H9 (cell line): ENCODE measurements around the gene SSR2. TPM values are rescaled to one million over a fixed set of nuclear protein-coding genes. Genes with fewer than 3 reads are reported as not detected.

Experiments used
- DNase-seq: peaks from one replicate; pipeline ENCODE4 v3.0.0-alpha.2; 2017
- H2AFZ ChIP-seq: one replicate; pipeline ENCODE4 v1.6.1; 2013; ENCODE audit warnings: mild to moderate bottlenecking, low read length, control low read depth, moderate library complexity
- H2AK5ac ChIP-seq: 2 replicates; pipeline ENCODE4 v1.6.1; 2013; ENCODE audit warnings: low read length, control low read depth, mixed read lengths; ENCODE audit not compliant: insufficient read length
- H2BK120ac ChIP-seq: one replicate; pipeline ENCODE4 v1.6.1; 2013; ENCODE audit warnings: low read depth, mild to moderate bottlenecking, low read length, control low read depth, inconsistent platforms; ENCODE audit not compliant: poor library complexity, severe bottlenecking
- H2BK12ac ChIP-seq: 2 replicates; pipeline ENCODE4 v1.6.1; 2013; ENCODE audit warnings: low read length, control low read depth, mixed read lengths, low read depth; ENCODE audit not compliant: insufficient read length
- H2BK15ac ChIP-seq: 2 replicates; pipeline ENCODE4 v1.6.1; 2013; ENCODE audit warnings: low read depth, low read length, control low read depth
- H2BK20ac ChIP-seq: one replicate; pipeline ENCODE4 v1.6.1; 2013; ENCODE audit warnings: low read depth, mild to moderate bottlenecking, low read length, control low read depth, inconsistent platforms; ENCODE audit not compliant: poor library complexity, severe bottlenecking
- H2BK5ac ChIP-seq: 2 replicates; pipeline ENCODE4 v1.6.1; 2013; ENCODE audit warnings: low read length, control low read depth, mixed read lengths; ENCODE audit not compliant: insufficient read length
- H3K14ac ChIP-seq: 2 replicates; pipeline ENCODE4 v1.6.1; 2013; ENCODE audit warnings: low read length, control low read depth; ENCODE audit not compliant: insufficient read depth
- H3K18ac ChIP-seq: 2 replicates; pipeline ENCODE4 v1.6.1; 2013; ENCODE audit warnings: low read depth, mild to moderate bottlenecking, mixed read lengths, low read length, control low read depth; ENCODE audit not compliant: insufficient read length
- H3K23ac ChIP-seq: 2 replicates; pipeline ENCODE4 v1.6.1; 2013; ENCODE audit warnings: low read length, control low read depth, mixed read lengths, low read depth; ENCODE audit not compliant: insufficient read length
- H3K23me2 ChIP-seq: 2 replicates; pipeline ENCODE4 v1.6.1; 2013; ENCODE audit warnings: low read depth, mild to moderate bottlenecking, mixed read lengths, low read length, control low read depth; ENCODE audit not compliant: insufficient read length, poor library complexity, severe bottlenecking
- H3K27ac ChIP-seq: 2 replicates; pipeline ENCODE4 v1.5.1; 2013; ENCODE audit warnings: low read length, control low read depth, mixed read lengths, low read depth; ENCODE audit not compliant: insufficient read length
- H3K27me3 ChIP-seq: 2 replicates; pipeline ENCODE4 v1.6.1; 2013; ENCODE audit warnings: low read length, control low read depth, inconsistent platforms; ENCODE audit not compliant: insufficient read depth
- H3K4ac ChIP-seq: 2 replicates; pipeline ENCODE4 v1.6.1; 2013; ENCODE audit warnings: low read depth, mild to moderate bottlenecking, control low read depth, inconsistent platforms, low read length, moderate library complexity
- H3K4me1 ChIP-seq: 2 replicates; pipeline ENCODE4 v1.6.1; 2013; ENCODE audit warnings: low read length, control low read depth, inconsistent platforms; ENCODE audit not compliant: insufficient read depth
- H3K4me2 ChIP-seq: 2 replicates; pipeline ENCODE4 v1.6.1; 2013; ENCODE audit warnings: low read length, control low read depth, mixed read lengths; ENCODE audit not compliant: insufficient read length, insufficient read depth
- H3K56ac ChIP-seq: 2 replicates; pipeline ENCODE4 v1.6.1; 2013; ENCODE audit warnings: low read depth, mild to moderate bottlenecking, mixed read lengths, low read length, control low read depth; ENCODE audit not compliant: insufficient read length
- H3K79me1 ChIP-seq: 2 replicates; pipeline ENCODE4 v1.6.1; 2013; ENCODE audit warnings: low read depth, mild to moderate bottlenecking, moderate library complexity, low read length, control low read depth, inconsistent platforms; ENCODE audit not compliant: insufficient read depth, poor library complexity, severe bottlenecking
- H3K79me2 ChIP-seq: 2 replicates; pipeline ENCODE4 v1.6.1; 2013; ENCODE audit warnings: low read length, control low read depth, inconsistent platforms; ENCODE audit not compliant: insufficient read depth
- H3K9ac ChIP-seq: 2 replicates; pipeline ENCODE4 v1.6.1; 2013; ENCODE audit warnings: low read length, control low read depth, mixed read lengths; ENCODE audit not compliant: insufficient read length; ENCODE audit errors: extremely low read depth
- H3K9me3 ChIP-seq: one replicate; pipeline ENCODE4 v1.6.1; 2013; ENCODE audit warnings: low read depth, low read length, inconsistent platforms; ENCODE audit not compliant: control insufficient read depth
- H3T11ph ChIP-seq: one replicate; pipeline ENCODE4 v1.6.1; 2013; ENCODE audit warnings: mild to moderate bottlenecking, low read length, control low read depth, inconsistent platforms
- H4K20me1 ChIP-seq: one replicate; pipeline ENCODE4 v1.6.1; 2013; ENCODE audit not compliant: control insufficient read depth, insufficient read length, insufficient read depth
- H4K5ac ChIP-seq: 2 replicates; pipeline ENCODE4 v1.6.1; 2013; ENCODE audit warnings: low read depth, mild to moderate bottlenecking, mixed read lengths, low read length, control low read depth; ENCODE audit not compliant: insufficient read length
- H4K8ac ChIP-seq: replicated peaks from 2 replicates; pipeline ENCODE4 v1.6.1; 2013; ENCODE audit warnings: low read length, control low read depth, mixed read lengths, low read depth; ENCODE audit not compliant: insufficient read length
- H4K91ac ChIP-seq: 2 replicates; pipeline ENCODE4 v1.6.1; 2013; ENCODE audit warnings: low read depth, mild to moderate bottlenecking, moderate library complexity, mixed read lengths, low read length, control low read depth; ENCODE audit not compliant: insufficient read length
- H3K27ac Mint-ChIP-seq, 3 experiments: 2 replicates in 2 of 3; 3 replicates in 1 of 3; pipeline ENCODE4 v1.8.0; 2020 to 2021; ENCODE audit warnings: mixed read lengths in 3 of 3, mild to moderate bottlenecking in 1 of 3, moderate library complexity in 1 of 3
- H3K27me3 Mint-ChIP-seq: 2 replicates; pipeline ENCODE4 v1.8.0; 2021; ENCODE audit warnings: low read depth, mild to moderate bottlenecking, moderate library complexity, mixed read lengths
- H3K36me3 Mint-ChIP-seq, 3 experiments: 2 replicates in 2 of 3; 3 replicates in 1 of 3; pipeline ENCODE4 v1.8.0; 2020 to 2021; ENCODE audit warnings: low read depth in 3 of 3, mixed read lengths in 3 of 3; ENCODE audit not compliant: insufficient read depth in 1 of 3
- H3K4me1 Mint-ChIP-seq, 2 experiments: 2 replicates each; pipeline ENCODE4 v1.8.0; 2020; ENCODE audit warnings: mixed read lengths in 2 of 2
- H3K4me3 Mint-ChIP-seq, 2 experiments: 2 replicates in 1 of 2; 3 replicates in 1 of 2; pipeline ENCODE4 v1.8.0; 2020 to 2021; ENCODE audit warnings: mild to moderate bottlenecking in 2 of 2, mixed read lengths in 2 of 2, moderate library complexity in 1 of 2
- H3K9me3 Mint-ChIP-seq, 2 experiments: 2 replicates in 1 of 2; 3 replicates in 1 of 2; pipeline ENCODE4 v1.8.0; 2020; ENCODE audit warnings: mild to moderate bottlenecking in 2 of 2, mixed read lengths in 2 of 2, moderate library complexity in 1 of 2
- CTCF ChIP-seq: fragments of 200-600 bp; sonication (generic); conservative IDR thresholded peaks from 3 replicates; pipeline ENCODE4 v1.8.0; 2021; ENCODE audit warnings: antibody characterized with exemption, mild to moderate bottlenecking
- WGBS: extraction: QIAGEN DNeasy Blood & Tissue Kit; methylation state at CpG from one replicate; pipeline ENCODE4 v1.1.7; 2013; ENCODE audit warnings: missing lambda C conversion rate, low lambda C conversion rate, mixed read lengths; ENCODE audit not compliant: insufficient read length; ENCODE audit errors: extremely low coverage; 5-methylcytosine and 5-hydroxymethylcytosine counted together
- total RNA-seq: library from RNA; stranded (reverse); gene quantifications from 2 replicates; pipeline ENCODE4 v1.2.1, GENCODE V29; 2021

Gene SSR2
- total RNA-seq, 1 experiment from 2014 or later: 170 TPM

- no peaks in the 10 kb centered on the region; the same call in 1 of the 2 replicates for H3K27me3 ChIP-seq
- H3K9me3 ChIP-seq: no peaks in the 10 kb centered on the region
- no peak for DNase-seq
- peaks cover 7% of the 10 kb centered on the region for H3K23me2 ChIP-seq
- H3K9ac ChIP-seq: peak overlapping the region; percentile 60
- no peak overlapping the region for H3K27ac ChIP-seq
- no peak for TF ChIP-seq CTCF
- Mint-ChIP-seq H3K4me3 (peak overlapping the region; percentile 91 to 96), H3K36me3 (peaks cover 29 to 44% (median 39%) of the 10 kb centered on the region in 3 experiments; a peak in 6 of 7 replicates), H3K27ac (peak overlapping the region; percentile 76 to 88 (median 81); a peak in 4 of 7 replicates), H3K27me3 (peaks cover 29% of the 10 kb centered on the region), H3K4me1 (peaks cover 9 to 10% of the 10 kb centered on the region in 2 experiments), H3K9me3 (no peaks in the 10 kb centered on the region)
- H3K4ac ChIP-seq: no peak overlapping the region
- H3T11ph ChIP-seq: no peak overlapping the region
- H3K4me2 ChIP-seq: peak overlapping the region; percentile 78
- H3K79me1 ChIP-seq: peaks cover 6% of the 10 kb centered on the region
- no peak overlapping the region for H3K56ac ChIP-seq
- no peak overlapping the region for H2BK20ac ChIP-seq
- H3K4me1 ChIP-seq: peaks cover 2% of the 10 kb centered on the region; the same call in 1 of the 2 replicates
- no peak overlapping the region for H2BK12ac ChIP-seq
- no peak overlapping the region for H2BK5ac ChIP-seq
- no peaks in the 10 kb centered on the region for H4K20me1 ChIP-seq
- no peak overlapping the region for H2BK15ac ChIP-seq
- H2AK5ac ChIP-seq: no peak overlapping the region
- H2BK120ac ChIP-seq: no peak overlapping the region
- H3K14ac ChIP-seq: no peak overlapping the region
- no peak overlapping the region for H4K8ac ChIP-seq
- no peak overlapping the region for H3K18ac ChIP-seq
- H3K79me2 ChIP-seq: peaks cover 8% of the 10 kb centered on the region; the same call in 1 of the 2 replicates
- H4K91ac ChIP-seq: no peak overlapping the region
- H4K5ac ChIP-seq: no peak overlapping the region
- no CpG with 5 or more reads among the region's 8 CpGs for WGBS
- H3K23ac ChIP-seq: no peak overlapping the region
- no peak overlapping the region for H2AFZ ChIP-seq
These were observed 832 bp downstream of the SSR2 start for GRCh38 chr1:156019946-156020292.
